Thoracic aorta (tissue), 2 donors: ENCODE data around the gene CDH11. TPM values are rescaled to one million over a fixed set of nuclear protein-coding genes. Genes with fewer than 3 reads are reported as not detected.

Source experiments
- ATAC-seq: fragments of 150-250 bp; one replicate; pipeline ENCODE4 v1.8.0; 2017; ENCODE audit warnings: low read depth; ENCODE audit not compliant: insufficient number of reproducible peaks, low FRiP score
- DNase-seq: peaks from one replicate; pipeline ENCODE4 v3.0.0-alpha.2; 2020; ENCODE audit warnings: low spot score
- H3K27ac ChIP-seq, 2 donors: fragments of 200-600 bp; sonication (generic); 1 replicate in 1 of 2; 2 replicates in 1 of 2; pipeline ENCODE4 v1.5.1; 2016; ENCODE audit warnings: mild to moderate bottlenecking in 2 of 2, moderate library complexity in 2 of 2
- H3K27me3 ChIP-seq: fragments of 200-600 bp; sonication (generic); replicated peaks from 2 replicates; pipeline ENCODE4 v1.6.0; 2016; ENCODE audit warnings: mild to moderate bottlenecking; ENCODE audit not compliant: insufficient read depth
- H3K36me3 ChIP-seq: fragments of 200-600 bp; sonication (generic); one replicate; pipeline ENCODE4 v1.5.1; 2016
- H3K4me1 ChIP-seq, 2 donors: fragments of 200-600 bp; sonication (generic); 1 replicate in 1 of 2; 2 replicates in 1 of 2; pipeline versions ENCODE4 v1.5.1 to v1.6.0; 2016; ENCODE audit warnings: low read depth in 2 of 2, mild to moderate bottlenecking in 1 of 2; ENCODE audit not compliant: control insufficient read depth in 1 of 2
- H3K4me3 ChIP-seq: fragments of 200-600 bp; sonication (generic); 2 replicates; pipeline ENCODE4 v1.5.1; 2016; ENCODE audit warnings: mild to moderate bottlenecking
- H3K9me3 ChIP-seq: fragments of 200-600 bp; sonication (generic); 2 replicates; pipeline ENCODE4 v1.5.1; 2016
- CTCF ChIP-seq: fragments of 200-600 bp; sonication (generic); IDR thresholded peaks from one replicate; pipeline ENCODE4 v1.5.1; 2019; ENCODE audit warnings: antibody characterized with exemption
- total RNA-seq, 2 donors: library from RNA; depleted of rRNA; stranded (reverse); fragments of >200 nt; gene quantifications; one replicate each; pipeline versions ENCODE4 v1.1.0 to v1.2.3, GENCODE V29; 2016

CDH11 gene
- total RNA-seq, 2 donors from 2014 or later, result 191 to 354 TPM

DNA sequence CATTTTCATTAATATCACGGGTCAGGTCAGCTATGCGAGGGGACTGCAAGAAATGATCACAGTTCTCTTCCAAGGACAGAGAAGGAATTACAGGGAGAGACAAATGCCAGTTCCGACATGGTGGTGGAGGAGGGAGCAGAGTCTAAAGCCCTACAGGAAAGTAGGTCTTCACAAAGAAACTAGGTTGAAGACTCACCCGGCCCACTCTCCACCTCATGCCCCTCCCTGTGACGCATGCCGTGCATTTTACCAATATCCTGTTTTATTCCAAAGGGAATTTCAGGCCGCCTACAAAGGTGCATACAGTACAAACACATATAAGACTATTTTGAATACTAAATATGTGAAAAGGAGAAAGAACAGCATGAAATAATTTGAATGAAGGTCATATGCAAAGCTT lies 56.8 kb downstream of the CDH11 start:
- TF ChIP-seq CTCF, result no peak
- ATAC-seq (no peak), DNase-seq (no peak)
- Histone ChIP-seq H3K4me1 (peaks cover 2 to 11% of the 10 kb centered on the region in 2 donors), H3K36me3 (no peaks in the 10 kb centered on the region), H3K9me3 (no peaks in the 10 kb centered on the region), H3K27ac (no peak overlapping the region), H3K27me3 (no peaks in the 10 kb centered on the region), H3K4me3 (no peak overlapping the region)

DNA sequence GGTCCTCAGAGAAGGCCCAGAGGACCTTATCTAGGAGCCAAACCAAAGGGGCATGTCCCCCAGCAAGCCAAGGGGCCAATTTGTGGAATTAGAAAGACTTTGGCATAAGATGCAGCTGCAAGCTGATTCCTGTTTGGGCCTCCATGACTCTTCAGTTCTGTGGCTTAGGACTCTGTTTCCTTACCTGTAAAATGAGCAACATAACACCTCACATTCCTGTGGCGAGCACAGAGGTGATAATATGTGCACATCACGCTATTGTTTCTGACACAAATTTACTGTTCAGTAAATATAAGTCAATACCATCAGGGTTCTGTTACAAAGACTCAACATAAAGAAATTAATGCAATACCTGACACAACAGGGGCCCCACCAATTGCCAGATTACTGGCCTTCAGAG lies 57.7 kb downstream of the CDH11 start:
- Histone ChIP-seq H3K9me3 (no peaks in the 10 kb centered on the region), H3K27ac (no peak overlapping the region), H3K27me3 (no peaks in the 10 kb centered on the region), H3K4me1 (peaks cover 0 to 3% of the 10 kb centered on the region in 2 donors), H3K4me3 (no peak overlapping the region), H3K36me3 (no peaks in the 10 kb centered on the region)
- no peak for ATAC-seq
- TF ChIP-seq CTCF, result no peak
- no peak for DNase-seq

DNA sequence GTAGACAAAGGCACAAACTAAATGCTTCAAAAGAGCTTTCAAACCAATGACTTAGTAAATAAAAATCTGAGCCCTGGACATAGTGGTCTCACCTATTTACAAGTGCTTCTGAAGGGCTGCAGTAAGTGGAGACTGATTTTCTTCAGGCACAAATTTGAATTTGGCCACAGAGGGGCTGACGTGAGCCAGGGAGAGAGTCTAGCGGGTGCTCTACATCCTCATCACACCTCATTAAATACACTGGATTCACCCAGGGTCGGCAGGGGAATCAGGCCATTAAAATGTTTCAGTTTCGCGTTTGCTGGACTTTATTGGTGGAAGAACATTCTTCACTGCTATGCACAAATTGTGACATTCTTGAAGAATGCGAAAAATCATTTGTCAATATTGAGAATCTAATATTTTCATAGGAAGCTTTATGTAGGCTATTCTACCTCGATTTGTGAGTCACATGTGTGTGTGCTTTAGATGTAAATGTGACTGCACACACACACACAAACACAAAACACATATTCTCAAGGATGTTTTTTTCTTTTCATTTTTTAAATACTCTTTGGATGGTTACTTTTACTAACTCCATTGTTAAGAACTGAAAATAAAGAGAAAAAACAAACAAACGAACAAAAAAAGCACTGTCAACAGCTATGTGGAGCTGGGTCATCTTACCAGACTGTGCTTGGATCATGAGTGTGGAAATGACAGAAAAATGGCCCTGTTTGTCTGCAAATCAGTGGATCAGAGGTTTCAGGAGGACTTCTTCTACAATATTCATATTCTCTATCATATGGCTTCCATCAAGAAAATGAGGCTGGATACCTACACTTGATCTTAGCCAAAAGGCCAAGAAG lies 58.9 kb downstream of the CDH11 start:
- DNase-seq (no peak), ATAC-seq (no peak)
- Histone ChIP-seq H3K27ac (no peak overlapping the region), H3K4me1 (no peaks in the 10 kb centered on the region), H3K36me3 (no peaks in the 10 kb centered on the region), H3K27me3 (no peaks in the 10 kb centered on the region), H3K9me3 (no peaks in the 10 kb centered on the region), H3K4me3 (no peak overlapping the region)
- TF ChIP-seq CTCF, result no peak

DNA sequence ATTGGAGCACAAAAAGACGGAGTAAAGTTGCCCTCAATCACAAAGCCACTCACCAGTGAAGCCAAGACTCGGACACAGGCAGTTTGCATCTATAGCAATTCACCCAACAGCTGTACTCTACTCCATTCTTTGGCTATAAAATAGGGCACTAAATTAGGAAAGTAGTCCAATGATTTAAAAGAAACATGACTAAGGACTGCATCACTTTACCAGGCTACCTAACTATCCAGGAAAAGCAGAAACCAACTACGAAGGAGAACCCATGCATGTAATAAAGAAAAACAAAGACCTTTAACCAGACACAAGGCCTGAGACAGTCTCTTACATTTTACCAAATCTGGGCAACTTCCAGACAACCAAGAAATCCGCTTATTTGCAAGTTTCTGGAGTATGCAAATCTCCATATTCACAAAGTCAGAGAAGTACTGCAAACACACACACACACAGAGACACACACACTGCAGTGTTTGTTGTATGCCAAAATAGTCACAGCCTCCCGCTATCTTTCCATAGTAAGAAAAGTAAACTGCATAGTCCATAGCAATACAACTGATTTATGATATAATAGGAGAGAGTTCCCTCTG lies 59.8 kb downstream of the CDH11 start:
- H3K36me3 ChIP-seq, result no peaks in the 10 kb centered on the region
- no peak for ATAC-seq
- TF ChIP-seq CTCF, result no peak
- H3K27me3 ChIP-seq, result no peaks in the 10 kb centered on the region
- no peak overlapping the region for H3K4me3 ChIP-seq
- no peak overlapping the region for H3K27ac ChIP-seq
- H3K9me3 ChIP-seq, result no peaks in the 10 kb centered on the region
- H3K4me1 ChIP-seq, result no peaks in the 10 kb centered on the region
- no peak for DNase-seq

DNA sequence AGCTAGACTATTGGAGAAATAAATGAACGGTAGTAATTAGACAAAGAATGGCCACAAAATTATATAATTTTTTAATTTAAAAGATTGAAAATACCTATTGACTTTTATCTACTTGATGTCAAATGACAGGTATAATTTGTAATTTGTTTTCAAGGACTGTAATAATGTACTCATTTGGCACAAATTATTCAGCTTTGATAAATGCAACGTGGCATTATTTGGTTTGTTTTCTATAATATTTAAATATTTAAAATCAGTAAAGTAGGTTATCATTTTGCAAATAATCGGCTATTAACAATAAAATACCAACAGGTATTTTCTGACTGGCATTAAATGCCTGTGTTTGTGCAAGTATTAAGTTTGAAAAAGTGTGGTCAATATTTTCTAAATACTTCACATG lies 60.6 kb downstream of the CDH11 start:
- DNase-seq (no peak), ATAC-seq (no peak)
- Histone ChIP-seq H3K27ac (no peak overlapping the region), H3K4me3 (no peak overlapping the region), H3K36me3 (no peaks in the 10 kb centered on the region), H3K27me3 (no peaks in the 10 kb centered on the region), H3K4me1 (no peaks in the 10 kb centered on the region), H3K9me3 (no peaks in the 10 kb centered on the region)
- TF ChIP-seq CTCF, result no peak
